Endothelial cell of umbilical vein (primary cell): ENCODE data around the gene LDAF1.

Source experiments
- CTCF ChIP-seq, 2 donors: IDR thresholded peaks; 1 replicate in 1 of 2; 2 replicates in 1 of 2; pipeline ENCODE4 v1.5.1; 2011; ENCODE audit warnings: low read length in 2 of 2, mild to moderate bottlenecking in 2 of 2, moderate library complexity in 2 of 2, control low read depth in 1 of 2, inconsistent platforms in 1 of 2, low read depth in 1 of 2; ENCODE audit not compliant: insufficient read depth in 1 of 2; ENCODE audit errors: extremely low read depth in 1 of 2
- EZH2 ChIP-seq: IDR thresholded peaks from 2 replicates; pipeline ENCODE4 v1.6.1; 2012; ENCODE audit warnings: borderline replicate concordance, low read depth, mild to moderate bottlenecking, moderate library complexity, low read length, inconsistent platforms; ENCODE audit not compliant: severe bottlenecking
- JUN ChIP-seq: IDR thresholded peaks from 2 replicates; pipeline ENCODE4 v1.6.1; 2011; ENCODE audit warnings: borderline replicate concordance, low read depth; ENCODE audit not compliant: insufficient read length, insufficient read depth
- MAX ChIP-seq: IDR thresholded peaks from 2 replicates; pipeline ENCODE4 v1.6.1; 2011; ENCODE audit not compliant: insufficient read depth, insufficient read length
- POLR2A ChIP-seq: IDR thresholded peaks from 2 replicates; pipeline ENCODE4 v1.6.1; 2012; ENCODE audit warnings: low read depth, mild to moderate bottlenecking, control low read depth, low read length

- TF ChIP-seq MAX (no peak), EZH2 (no peak), CTCF (IDR thresholded peaks at IDR 0.05; ENCODE audit: extremely low read depth in 1 of 2, insufficient read depth in 1 of 2, low read depth in 1 of 2, low read length in 2 of 2) (no peak), POLR2A (no peak), JUN (no peak)
Observed at GRCh38 chr16:21126518-21126917, 32.0 kb upstream of the LDAF1 start.
